HFFc6 (cell line): ENCODE results near the gene ANKRD65. TPM values are rescaled to one million over a fixed set of nuclear protein-coding genes. Genes with fewer than 3 reads are reported as not detected.

Experiments
- DNase-seq: peaks from one replicate; pipeline ENCODE4 v3.0.0-alpha.2; 2018
- H3K27ac Mint-ChIP-seq: 2 replicates; pipeline ENCODE4 v1.8.0; 2020; ENCODE audit warnings: mild to moderate bottlenecking, mixed read lengths
- H3K27me3 Mint-ChIP-seq: 2 replicates; pipeline ENCODE4 v1.8.0; 2021; ENCODE audit warnings: mild to moderate bottlenecking, moderate library complexity, mixed read lengths; ENCODE audit not compliant: insufficient read depth
- H3K36me3 Mint-ChIP-seq: 2 replicates; pipeline ENCODE4 v1.8.0; 2021; ENCODE audit warnings: low read depth, mixed read lengths
- H3K4me1 Mint-ChIP-seq: 2 replicates; pipeline ENCODE4 v1.8.0; 2020; ENCODE audit warnings: low read depth, mixed read lengths
- H3K4me3 Mint-ChIP-seq: 2 replicates; pipeline ENCODE4 v1.8.0; 2020; ENCODE audit warnings: mild to moderate bottlenecking, moderate library complexity, mixed read lengths
- H3K9me3 Mint-ChIP-seq: 2 replicates; pipeline ENCODE4 v1.8.0; 2020; ENCODE audit warnings: mild to moderate bottlenecking, mixed read lengths
- total RNA-seq, 6 experiments: library from RNA; stranded (reverse); fragmentation: NEBNext Ultra II Directional; extraction: Animal tissue kit (Norgen Biotek cat#: 25700); gene quantifications; 2 replicates in 1 of 6; 3 replicates in 5 of 6; pipeline ENCODE4 v1.2.3, GENCODE V29; 2021
- TF ChIP-seq, protein P1 (sequence below): fragments of 200-600 bp; sonication (generic); IDR thresholded peaks from 2 replicates; pipeline ENCODE4 v1.5.0; 2021; ENCODE audit warnings: antibody characterized with exemption, mild to moderate bottlenecking

Gene ANKRD65
- total RNA-seq, 6 experiments from 2014 or later, result 0.14 TPM; not detected in 4

GRCh38 chr1:1427820-1428148 is 6.7 kb upstream of the ANKRD65 start:
- DNase-seq, result no peak
- Mint-ChIP-seq H3K27me3 (peaks cover 2% of the 10 kb centered on the region; the same call in 1 of the 2 replicates), H3K36me3 (no peaks in the 10 kb centered on the region), H3K27ac (no peak overlapping the region), H3K4me1 (peaks cover 14% of the 10 kb centered on the region), H3K9me3 (peaks cover 5% of the 10 kb centered on the region), H3K4me3 (no peak overlapping the region)
- TF ChIP-seq, protein P1, sequence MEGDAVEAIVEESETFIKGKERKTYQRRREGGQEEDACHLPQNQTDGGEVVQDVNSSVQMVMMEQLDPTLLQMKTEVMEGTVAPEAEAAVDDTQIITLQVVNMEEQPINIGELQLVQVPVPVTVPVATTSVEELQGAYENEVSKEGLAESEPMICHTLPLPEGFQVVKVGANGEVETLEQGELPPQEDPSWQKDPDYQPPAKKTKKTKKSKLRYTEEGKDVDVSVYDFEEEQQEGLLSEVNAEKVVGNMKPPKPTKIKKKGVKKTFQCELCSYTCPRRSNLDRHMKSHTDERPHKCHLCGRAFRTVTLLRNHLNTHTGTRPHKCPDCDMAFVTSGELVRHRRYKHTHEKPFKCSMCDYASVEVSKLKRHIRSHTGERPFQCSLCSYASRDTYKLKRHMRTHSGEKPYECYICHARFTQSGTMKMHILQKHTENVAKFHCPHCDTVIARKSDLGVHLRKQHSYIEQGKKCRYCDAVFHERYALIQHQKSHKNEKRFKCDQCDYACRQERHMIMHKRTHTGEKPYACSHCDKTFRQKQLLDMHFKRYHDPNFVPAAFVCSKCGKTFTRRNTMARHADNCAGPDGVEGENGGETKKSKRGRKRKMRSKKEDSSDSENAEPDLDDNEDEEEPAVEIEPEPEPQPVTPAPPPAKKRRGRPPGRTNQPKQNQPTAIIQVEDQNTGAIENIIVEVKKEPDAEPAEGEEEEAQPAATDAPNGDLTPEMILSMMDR, result no peak

DNA sequence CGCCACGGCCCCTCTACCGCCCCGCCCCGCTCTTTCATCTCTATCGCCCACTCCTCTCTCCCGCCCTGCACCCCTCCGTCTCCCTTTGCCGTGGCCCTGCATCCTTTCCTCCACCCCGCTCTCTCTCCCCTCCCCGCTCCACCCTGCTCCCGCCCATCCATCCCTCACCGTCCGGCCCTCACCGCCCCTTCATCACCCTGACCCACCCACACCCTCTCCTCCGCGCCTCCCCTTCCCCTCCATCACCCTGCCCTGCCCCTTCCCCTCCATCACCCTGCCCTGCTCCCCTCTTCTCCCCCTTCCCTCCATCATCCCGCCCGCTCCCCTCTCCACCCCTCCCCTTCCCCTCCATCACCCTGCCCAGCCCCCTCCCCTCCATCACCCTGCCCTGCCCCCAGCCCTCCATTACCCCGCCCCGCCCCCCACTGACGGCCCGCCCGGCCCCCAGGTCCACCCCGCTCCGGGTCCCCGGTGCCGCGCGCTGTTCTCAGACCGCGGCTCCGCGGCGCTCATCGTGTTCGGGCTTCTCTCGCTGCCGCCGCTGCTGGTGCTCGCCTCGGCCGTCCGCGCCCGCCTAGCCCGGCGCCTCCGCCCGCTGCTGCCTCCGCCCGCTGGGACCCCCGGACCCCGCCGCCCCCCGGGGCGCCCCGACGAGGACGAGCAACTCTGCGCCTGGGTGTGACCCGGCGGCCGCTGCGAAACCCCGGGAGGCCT is 6.2 kb upstream of the ANKRD65 start:
- peaks cover 2% of the 10 kb centered on the region; the same call in 1 of the 2 replicates for H3K27me3 Mint-ChIP-seq

GRCh38 chr1:1426496-1427105 is 5.5 kb upstream of the ANKRD65 start:
- Mint-ChIP-seq H3K4me1 (peaks cover 22% of the 10 kb centered on the region), H3K4me3 (no peak overlapping the region), H3K27ac (no peak overlapping the region), H3K36me3 (no peaks in the 10 kb centered on the region), H3K9me3 (peaks cover 5% of the 10 kb centered on the region), H3K27me3 (peaks cover 2% of the 10 kb centered on the region; the same call in 1 of the 2 replicates)
- DNase-seq, result no peak
- TF ChIP-seq, protein P1, result no peak

More for the DNA sequence above, 6.2 kb upstream of the ANKRD65 start:
- TF ChIP-seq, protein P1, result no peak
- DNase-seq, result no peak
- H3K9me3 Mint-ChIP-seq, result peaks cover 5% of the 10 kb centered on the region
- no peak overlapping the region for H3K4me3 Mint-ChIP-seq
- H3K36me3 Mint-ChIP-seq, result no peaks in the 10 kb centered on the region
- peaks cover 19% of the 10 kb centered on the region for H3K4me1 Mint-ChIP-seq
- H3K27ac Mint-ChIP-seq, result no peak overlapping the region

DNA sequence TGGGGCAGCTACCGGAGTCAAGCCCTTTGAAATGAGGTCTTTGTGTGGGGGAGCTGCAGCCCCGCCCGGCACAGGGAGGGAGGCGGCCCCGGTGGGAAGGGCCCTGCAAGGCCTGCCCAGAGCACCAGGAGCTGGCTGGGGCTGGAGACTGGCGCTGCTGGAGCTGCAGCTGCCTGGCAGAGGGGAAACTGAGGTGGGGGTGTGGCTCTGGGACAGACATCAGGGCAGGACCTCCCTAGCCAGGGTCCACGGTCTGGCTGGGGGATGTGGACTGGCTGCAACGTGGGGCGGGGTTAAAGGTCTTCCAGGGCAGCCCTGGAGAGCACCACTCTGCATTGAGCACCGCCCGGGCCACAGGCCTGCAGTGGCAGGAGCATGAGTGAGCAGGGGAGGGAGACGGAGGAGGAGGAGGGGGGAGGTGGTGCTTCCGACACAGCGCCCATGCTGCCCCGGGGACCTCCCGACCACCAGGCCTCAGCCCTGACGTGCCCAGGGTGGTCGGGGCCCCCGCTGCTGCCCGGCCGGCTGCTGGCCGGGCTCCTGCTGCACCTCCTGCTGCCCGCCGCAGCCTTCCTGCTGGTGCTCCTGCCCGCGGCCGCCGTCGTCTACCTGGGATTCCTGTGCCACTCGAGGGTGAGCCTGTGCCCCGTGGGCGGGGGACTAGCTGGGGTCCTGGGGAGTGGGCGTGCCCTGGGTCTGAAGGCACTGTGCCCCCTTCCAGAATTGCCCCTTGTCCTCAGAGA is 4.8 kb upstream of the ANKRD65 start:
- Mint-ChIP-seq H3K9me3 (peaks cover 5% of the 10 kb centered on the region), H3K4me1 (peaks cover 22% of the 10 kb centered on the region), H3K4me3 (no peak overlapping the region), H3K27me3 (peaks cover 2% of the 10 kb centered on the region; the same call in 1 of the 2 replicates), H3K27ac (no peak overlapping the region), H3K36me3 (no peaks in the 10 kb centered on the region)
- DNase-seq, result no peak
- TF ChIP-seq, protein P1, result no peak

GRCh38 chr1:1425426-1425752 is 4.3 kb upstream of the ANKRD65 start:
- TF ChIP-seq, protein P1, result no peak
- no peak for DNase-seq
- Mint-ChIP-seq H3K4me1 (peaks cover 22% of the 10 kb centered on the region), H3K36me3 (no peaks in the 10 kb centered on the region), H3K9me3 (peaks cover 5% of the 10 kb centered on the region), H3K4me3 (no peak overlapping the region), H3K27me3 (peaks cover 2% of the 10 kb centered on the region; the same call in 1 of the 2 replicates), H3K27ac (no peak overlapping the region)
